A673 (cell line): ENCODE results near the gene STARD5. TPM values are rescaled to one million over a fixed set of nuclear protein-coding genes. Genes with fewer than 3 reads are reported as not detected.

Source experiments
- BruUV-seq: library from RNA; stranded (reverse); fragments of 400-500 nt; replicated peaks from 2 replicates; lab custom pipeline; 2021; lab: Mats Ljungman, UMichigan
- CTCF ChIA-PET: fragments of 300-600 bp; sonication (Branson Sonifier 250); formaldehyde crosslinking; loops from one replicate; lab custom pipeline; 2022; ENCODE audit warnings: antibody characterized with exemption; lab: Charles Lee
- POLR2A ChIA-PET: fragments of 300-600 bp; sonication (Branson Sonifier 250); formaldehyde crosslinking; loops from one replicate; lab custom pipeline; 2022; ENCODE audit warnings: antibody characterized with exemption; ENCODE audit not compliant: low non-redundant PET; lab: Charles Lee
- DNase-seq: peaks from one replicate; pipeline ENCODE4 v3.0.0-alpha.2; 2015; ENCODE audit warnings: low spot score
- H3K27ac ChIP-seq: fragments of 200-600 bp; sonication (generic); 2 replicates; pipeline ENCODE4 v1.5.1; 2016; ENCODE audit warnings: mixed run types, low read depth, mild to moderate bottlenecking, mixed read lengths, antibody characterized with exemption, low read length; ENCODE audit not compliant: poor library complexity, severe bottlenecking
- H3K27me3 ChIP-seq: fragments of 200-600 bp; sonication (generic); replicated peaks from 2 replicates; pipeline ENCODE4 v1.6.1; 2017; ENCODE audit warnings: mixed run types, low read depth, mild to moderate bottlenecking, mixed read lengths, antibody characterized with exemption, low read length; ENCODE audit not compliant: insufficient read depth, poor library complexity
- H3K36me3 ChIP-seq: fragments of 200-600 bp; sonication (generic); 2 replicates; pipeline ENCODE4 v1.6.1; 2016; ENCODE audit warnings: mixed run types, mild to moderate bottlenecking, mixed read lengths, antibody characterized with exemption, low read length; ENCODE audit not compliant: insufficient read depth, poor library complexity, severe bottlenecking
- H3K4me1 ChIP-seq: fragments of 200-600 bp; sonication (generic); 2 replicates; pipeline ENCODE4 v1.6.1; 2017; ENCODE audit warnings: mixed run types, mild to moderate bottlenecking, mixed read lengths, antibody characterized with exemption, low read length; ENCODE audit not compliant: insufficient read depth, poor library complexity, severe bottlenecking
- H3K4me3 ChIP-seq: fragments of 200-600 bp; sonication (generic); 2 replicates; pipeline ENCODE4 v1.5.1; 2016; ENCODE audit warnings: low read depth, mixed run types, mild to moderate bottlenecking, mixed read lengths, low read length; ENCODE audit not compliant: poor library complexity, severe bottlenecking
- H3K9me3 ChIP-seq: fragments of 200-600 bp; sonication (generic); 2 replicates; pipeline ENCODE4 v1.6.1; 2016; ENCODE audit warnings: mixed run types, low read depth, mild to moderate bottlenecking, mixed read lengths, antibody characterized with exemption, low read length; ENCODE audit not compliant: poor library complexity, severe bottlenecking
- CTCF ChIP-seq: fragments of 300-800, 200-600 bp; sonication (generic); conservative IDR thresholded peaks from 2 replicates; pipeline ENCODE4 v1.5.1; 2017; ENCODE audit warnings: low read depth, mild to moderate bottlenecking, antibody characterized with exemption, low read length, moderate library complexity, mixed read lengths
- EZH2 ChIP-seq: fragments of 200-600 bp; sonication (generic); IDR thresholded peaks from 2 replicates; pipeline ENCODE4 v1.6.1; 2017; ENCODE audit warnings: borderline replicate concordance, low read depth, mild to moderate bottlenecking, mixed read lengths, antibody characterized with exemption, low read length; ENCODE audit not compliant: poor library complexity, severe bottlenecking
- intact Hi-C: fragments of 100-400 bp; cut with micrococcal nuclease; formaldehyde crosslinking; loops from one replicate; pipeline ENCODE4 v1.10.0; 2022; ENCODE audit not compliant: unreplicated experiment
- total RNA-seq: library from RNA; stranded (reverse); gene quantifications from 2 replicates; pipeline ENCODE4 v1.2.3, GENCODE V29; 2021

Gene STARD5
- total RNA-seq, 1 experiment from 2014 or later, result 0.54 TPM

- no peaks in the 10 kb centered on the region for H3K4me1 ChIP-seq
- DNase-seq, result no peak
- CTCF ChIA-PET, result no interaction called here
- POLR2A ChIA-PET, result no interaction called here
- H3K27me3 ChIP-seq, result peaks cover 16% of the 10 kb centered on the region
- no peak overlapping the region for H3K27ac ChIP-seq
- no peak overlapping the region for H3K4me3 ChIP-seq
- intact Hi-C loops, result no loop called here
- H3K9me3 ChIP-seq, result no peaks in the 10 kb centered on the region
- H3K36me3 ChIP-seq, result no peaks in the 10 kb centered on the region
- TF ChIP-seq EZH2 (no peak), CTCF (no peak)
- no TSS peak for BruUV-seq
These were observed 38.0 kb upstream of the STARD5 start for GRCh38 chr15:81361891-81362290.

- H3K36me3 ChIP-seq, result no peaks in the 10 kb centered on the region
- no peak overlapping the region for H3K4me3 ChIP-seq
- peaks cover 19% of the 10 kb centered on the region for H3K27me3 ChIP-seq
- no peak for DNase-seq
- CTCF ChIA-PET, result no interaction called here
- BruUV-seq, result no TSS peak
- no peaks in the 10 kb centered on the region for H3K4me1 ChIP-seq
- no peaks in the 10 kb centered on the region for H3K9me3 ChIP-seq
- no peak for TF ChIP-seq EZH2
- no peak for TF ChIP-seq CTCF
- POLR2A ChIA-PET, result no interaction called here
- no peak overlapping the region for H3K27ac ChIP-seq
- intact Hi-C loops, result no loop called here
These were observed 36.5 kb upstream of the STARD5 start for GRCh38 chr15:81360491-81360890.

- Histone ChIP-seq H3K27me3 (peaks cover 19% of the 10 kb centered on the region), H3K27ac (no peak overlapping the region), H3K4me3 (no peak overlapping the region), H3K36me3 (no peaks in the 10 kb centered on the region), H3K9me3 (no peaks in the 10 kb centered on the region), H3K4me1 (no peaks in the 10 kb centered on the region)
- ChIA-PET POLR2A (no interaction called here), CTCF (no interaction called here)
- BruUV-seq, result no TSS peak
- DNase-seq, result no peak
- intact Hi-C loops, result no loop called here
- TF ChIP-seq CTCF (no peak), EZH2 (no peak)
These were observed 34.3 kb upstream of the STARD5 start for GRCh38 chr15:81358248-81358647.
